ENCODE results near the gene C11orf16. TPM values are rescaled to one million over a fixed set of nuclear protein-coding genes. Genes with fewer than 3 reads are reported as not detected.

C11orf16 gene
- total RNA-seq, 1 donor = not detected

GRCh38 chr11:8878771-8879170, 54.0 kb downstream of the C11orf16 start:
- Histone ChIP-seq H3K4me3 (ENCODE audit: insufficient read depth, low read length) (no peak overlapping the region), H3K4me1 (ENCODE audit: insufficient read depth, low read length) (no peaks in the 10 kb centered on the region), H3K79me2 (ENCODE audit: insufficient read depth, low read length) (no peaks in the 10 kb centered on the region), H4K20me1 (ENCODE audit: insufficient read depth, low read length) (no peaks in the 10 kb centered on the region), H3K36me3 (ENCODE audit: insufficient read depth, low read length) (no peaks in the 10 kb centered on the region), H3K27ac (ENCODE audit: low read depth, low read length) (no peak overlapping the region), H2AFZ (ENCODE audit: low read length) (no peak overlapping the region), H3K27me3 (ENCODE audit: insufficient read depth, low read length) (no peaks in the 10 kb centered on the region), H3K4me2 (ENCODE audit: insufficient read depth, low read length) (no peak overlapping the region), H3K9me3 (ENCODE audit: low read depth, low read length) (no peaks in the 10 kb centered on the region)
- no peak for DNase-seq (ENCODE audit: insufficient read length, low spot score, missing footprints)
- TF ChIP-seq CTCF (IDR thresholded peaks at IDR 0.05; ENCODE audit: extremely low read depth, low read depth, low read length) = no peak

- Histone ChIP-seq H3K4me2 (ENCODE audit: insufficient read depth, low read length) (no peak overlapping the region), H3K4me3 (ENCODE audit: insufficient read depth, low read length) (no peak overlapping the region), H2AFZ (ENCODE audit: low read length) (peak overlapping the region; percentile 16), H3K27me3 (ENCODE audit: insufficient read depth, low read length) (no peaks in the 10 kb centered on the region), H4K20me1 (ENCODE audit: insufficient read depth, low read length) (no peaks in the 10 kb centered on the region), H3K4me1 (ENCODE audit: insufficient read depth, low read length) (peaks cover 20% of the 10 kb centered on the region), H3K36me3 (ENCODE audit: insufficient read depth, low read length) (no peaks in the 10 kb centered on the region), H3K9me3 (ENCODE audit: low read depth, low read length) (no peaks in the 10 kb centered on the region), H3K79me2 (ENCODE audit: insufficient read depth, low read length) (peaks cover 3% of the 10 kb centered on the region), H3K27ac (ENCODE audit: low read depth, low read length) (no peak overlapping the region)
- TF ChIP-seq CTCF (IDR thresholded peaks at IDR 0.05; ENCODE audit: extremely low read depth, low read depth, low read length) = no peak
- DNase-seq (ENCODE audit: insufficient read length, low spot score, missing footprints) = no peak
Measured at GRCh38 chr11:8873741-8874405, 58.9 kb downstream of the C11orf16 start.

GRCh38 chr11:8871962-8872361, 60.8 kb downstream of the C11orf16 start:
- Histone ChIP-seq H3K4me3 (ENCODE audit: insufficient read depth, low read length) (peak overlapping the region; percentile 84), H3K27me3 (ENCODE audit: insufficient read depth, low read length) (no peaks in the 10 kb centered on the region), H3K79me2 (ENCODE audit: insufficient read depth, low read length) (peaks cover 3% of the 10 kb centered on the region), H3K4me2 (ENCODE audit: insufficient read depth, low read length) (peak overlapping the region; percentile 89), H3K9me3 (ENCODE audit: low read depth, low read length) (no peaks in the 10 kb centered on the region), H3K4me1 (ENCODE audit: insufficient read depth, low read length) (peaks cover 36% of the 10 kb centered on the region), H4K20me1 (ENCODE audit: insufficient read depth, low read length) (no peaks in the 10 kb centered on the region), H3K27ac (ENCODE audit: low read depth, low read length) (peak overlapping the region; percentile 55), H2AFZ (ENCODE audit: low read length) (peak overlapping the region; percentile 85), H3K36me3 (ENCODE audit: insufficient read depth, low read length) (no peaks in the 10 kb centered on the region)
- TF ChIP-seq CTCF (IDR thresholded peaks at IDR 0.05; ENCODE audit: extremely low read depth, low read depth, low read length) = no peak
- no peak for DNase-seq (ENCODE audit: insufficient read length, low spot score, missing footprints)

GRCh38 chr11:8871171-8871775, 61.5 kb downstream of the C11orf16 start:
- peaks cover 40% of the 10 kb centered on the region for H3K4me1 ChIP-seq (ENCODE audit: insufficient read depth, low read length)
- H3K9me3 ChIP-seq (ENCODE audit: low read depth, low read length) = no peaks in the 10 kb centered on the region
- no peak for TF ChIP-seq CTCF (IDR thresholded peaks at IDR 0.05; ENCODE audit: extremely low read depth, low read depth, low read length)
- H4K20me1 ChIP-seq (ENCODE audit: insufficient read depth, low read length) = no peaks in the 10 kb centered on the region
- peak; percentile 94 for DNase-seq (ENCODE audit: insufficient read length, low spot score, missing footprints)
- H3K27me3 ChIP-seq (ENCODE audit: insufficient read depth, low read length) = no peaks in the 10 kb centered on the region
- peaks cover 6% of the 10 kb centered on the region for H3K79me2 ChIP-seq (ENCODE audit: insufficient read depth, low read length)
- peak overlapping the region; percentile 55 for H3K27ac ChIP-seq (ENCODE audit: low read depth, low read length)
- H3K4me2 ChIP-seq (ENCODE audit: insufficient read depth, low read length) = peak overlapping the region; percentile 89
- H3K4me3 ChIP-seq (ENCODE audit: insufficient read depth, low read length) = peak overlapping the region; percentile 84
- no peaks in the 10 kb centered on the region for H3K36me3 ChIP-seq (ENCODE audit: insufficient read depth, low read length)
- peak overlapping the region; percentile 85 for H2AFZ ChIP-seq (ENCODE audit: low read length)
